Astrocyte (in vitro differentiated cells and primary cell): ENCODE results near the gene ARHGAP19. TPM values are rescaled to one million over a fixed set of nuclear protein-coding genes. Genes with fewer than 3 reads are reported as not detected.

ENCODE experiments used
- DNase-seq: peaks from one replicate; pipeline ENCODE4 v3.0.0-alpha.2; 2010; ENCODE audit warnings: low read depth
- FAIRE-seq: peaks from 2 replicates; lab custom pipeline; 2011; peaks lifted over from hg19 to GRCh38; lab: Jason Lieb, UNC
- H2AFZ ChIP-seq: 2 replicates; pipeline ENCODE4 v1.6.0; 2012; ENCODE audit warnings: low read depth, low read length, inconsistent platforms
- H3K27ac ChIP-seq: 2 replicates; pipeline ENCODE4 v1.5.1; 2011; ENCODE audit warnings: low read depth, low read length, inconsistent platforms
- H3K27me3 ChIP-seq: 2 replicates; pipeline ENCODE4 v1.6.0; 2011; ENCODE audit warnings: low read length, inconsistent platforms; ENCODE audit not compliant: insufficient read depth
- H3K36me3 ChIP-seq: 2 replicates; pipeline ENCODE4 v1.5.1; 2011; ENCODE audit warnings: low read length, inconsistent platforms; ENCODE audit not compliant: insufficient read depth
- H3K4me1 ChIP-seq: 2 replicates; pipeline ENCODE4 v1.5.1; 2011; ENCODE audit warnings: low read length, inconsistent platforms; ENCODE audit not compliant: insufficient read depth
- H3K4me2 ChIP-seq: 2 replicates; pipeline ENCODE4 v1.6.0; 2012; ENCODE audit warnings: low read length, inconsistent platforms
- H3K4me3 ChIP-seq: 2 replicates; pipeline ENCODE4 v1.5.1; 2011; ENCODE audit warnings: low read depth, mild to moderate bottlenecking, low read length, inconsistent platforms; ENCODE audit not compliant: insufficient read depth
- H3K79me2 ChIP-seq: 2 replicates; pipeline ENCODE4 v1.6.0; 2012; ENCODE audit warnings: mild to moderate bottlenecking, low read length, inconsistent platforms; ENCODE audit not compliant: insufficient read depth
- H3K9ac ChIP-seq: 2 replicates; pipeline ENCODE4 v1.6.0; 2012; ENCODE audit warnings: mild to moderate bottlenecking, low read length, inconsistent platforms
- H3K9me3 ChIP-seq: 2 replicates; pipeline ENCODE4 v1.5.1; 2012; ENCODE audit warnings: low read depth, mild to moderate bottlenecking, low read length, inconsistent platforms; ENCODE audit not compliant: insufficient read depth
- H4K20me1 ChIP-seq: 2 replicates; pipeline ENCODE4 v1.6.0; 2012; ENCODE audit warnings: low read length, inconsistent platforms; ENCODE audit not compliant: insufficient read depth
- H3K27ac Mint-ChIP-seq: one replicate; pipeline ENCODE4 v1.8.0; 2021; ENCODE audit warnings: mild to moderate bottlenecking, mixed read lengths; ENCODE audit not compliant: unreplicated experiment
- H3K27me3 Mint-ChIP-seq: one replicate; pipeline ENCODE4 v1.8.0; 2021; ENCODE audit warnings: low read depth, mixed read lengths; ENCODE audit not compliant: unreplicated experiment
- H3K36me3 Mint-ChIP-seq: one replicate; pipeline ENCODE4 v1.8.0; 2021; ENCODE audit warnings: low read depth, mixed read lengths; ENCODE audit not compliant: unreplicated experiment
- H3K4me1 Mint-ChIP-seq: one replicate; pipeline ENCODE4 v1.8.0; 2021; ENCODE audit warnings: low read depth, mixed read lengths; ENCODE audit not compliant: unreplicated experiment
- H3K4me3 Mint-ChIP-seq: one replicate; pipeline ENCODE4 v1.8.0; 2021; ENCODE audit warnings: mild to moderate bottlenecking, moderate library complexity, mixed read lengths; ENCODE audit not compliant: unreplicated experiment
- H3K9me3 Mint-ChIP-seq: one replicate; pipeline ENCODE4 v1.8.0; 2021; ENCODE audit warnings: mild to moderate bottlenecking, mixed read lengths; ENCODE audit not compliant: unreplicated experiment
- EZH2 ChIP-seq: IDR thresholded peaks from 2 replicates; pipeline ENCODE4 v1.6.1; 2012; ENCODE audit warnings: mild to moderate bottlenecking, low read length, inconsistent platforms; ENCODE audit not compliant: insufficient read depth
- total RNA-seq: library from RNA; stranded (reverse); gene quantifications from 2 replicates; pipeline ENCODE4 v1.2.1, GENCODE V29; 2021
- TF ChIP-seq, protein P1 (sequence below): IDR thresholded peaks from 2 replicates; pipeline ENCODE4 v1.5.1; 2011; ENCODE audit warnings: low read depth, mild to moderate bottlenecking, inconsistent platforms, low read length, moderate library complexity; ENCODE audit not compliant: insufficient read depth

ARHGAP19 gene
- total RNA-seq, 1 donor from 2014 or later = 9.0 TPM

DNA sequence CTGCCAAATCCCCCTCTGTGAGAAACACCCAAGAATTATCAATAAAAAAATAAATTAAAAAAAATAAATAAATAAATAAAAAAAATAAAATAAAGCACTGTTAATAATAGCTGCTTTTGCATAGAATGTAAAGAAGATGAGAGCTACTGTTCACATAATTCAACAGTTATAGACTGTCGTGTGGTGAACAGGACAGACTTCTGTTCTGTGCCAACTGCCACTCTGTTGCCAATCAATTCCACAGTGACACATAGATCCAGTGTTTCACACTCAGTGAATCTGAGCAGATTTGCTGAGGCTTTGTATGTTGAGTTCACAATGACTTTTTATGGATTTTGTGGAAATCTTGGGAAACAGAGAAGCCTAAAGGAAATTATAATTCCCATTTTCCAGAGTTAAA, 14.9 kb downstream of the ARHGAP19 start:
- Histone ChIP-seq H3K4me1 (no peaks in the 10 kb centered on the region), H3K4me2 (no peak overlapping the region)

DNA sequence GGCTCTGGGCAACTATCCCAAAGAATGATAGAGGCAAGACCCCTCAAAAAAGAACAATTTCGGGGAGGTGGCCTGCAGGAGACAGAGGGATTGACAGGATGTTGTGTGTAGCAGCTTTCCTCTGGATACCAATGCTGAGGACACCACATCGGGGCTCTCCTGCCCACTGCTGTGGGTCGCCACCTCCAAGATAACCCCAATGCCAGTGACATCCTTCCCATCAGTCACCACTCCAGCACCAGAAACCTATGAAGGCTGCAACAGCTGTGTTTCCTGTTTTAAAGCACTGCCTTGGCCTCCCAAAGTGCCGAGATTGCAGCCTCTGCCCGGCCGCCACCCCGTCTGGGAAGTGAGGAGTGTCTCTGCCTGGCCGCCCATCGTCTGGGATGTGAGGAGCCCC, 17.6 kb downstream of the ARHGAP19 start:
- no peaks in the 10 kb centered on the region for H3K9me3 ChIP-seq
- Mint-ChIP-seq H3K4me3 (no peak overlapping the region), H3K9me3 (no peaks in the 10 kb centered on the region), H3K36me3 (no peaks in the 10 kb centered on the region), H3K27me3 (no peaks in the 10 kb centered on the region), H3K4me1 (peaks cover 7% of the 10 kb centered on the region), H3K27ac (no peak overlapping the region)
- H3K4me3 ChIP-seq = no peak overlapping the region
- H3K9ac ChIP-seq = no peak overlapping the region
- H4K20me1 ChIP-seq = no peaks in the 10 kb centered on the region
- H3K4me1 ChIP-seq = no peaks in the 10 kb centered on the region
- H3K27ac ChIP-seq = no peak overlapping the region
- no peaks in the 10 kb centered on the region for H3K27me3 ChIP-seq
- no peaks in the 10 kb centered on the region for H3K36me3 ChIP-seq
- H3K4me2 ChIP-seq = no peak overlapping the region
- no peak for FAIRE-seq
- no peak for DNase-seq
- H3K79me2 ChIP-seq = peaks cover 14% of the 10 kb centered on the region
- H2AFZ ChIP-seq = no peak overlapping the region
- TF ChIP-seq EZH2 = no peak
- TF ChIP-seq, protein P1, sequence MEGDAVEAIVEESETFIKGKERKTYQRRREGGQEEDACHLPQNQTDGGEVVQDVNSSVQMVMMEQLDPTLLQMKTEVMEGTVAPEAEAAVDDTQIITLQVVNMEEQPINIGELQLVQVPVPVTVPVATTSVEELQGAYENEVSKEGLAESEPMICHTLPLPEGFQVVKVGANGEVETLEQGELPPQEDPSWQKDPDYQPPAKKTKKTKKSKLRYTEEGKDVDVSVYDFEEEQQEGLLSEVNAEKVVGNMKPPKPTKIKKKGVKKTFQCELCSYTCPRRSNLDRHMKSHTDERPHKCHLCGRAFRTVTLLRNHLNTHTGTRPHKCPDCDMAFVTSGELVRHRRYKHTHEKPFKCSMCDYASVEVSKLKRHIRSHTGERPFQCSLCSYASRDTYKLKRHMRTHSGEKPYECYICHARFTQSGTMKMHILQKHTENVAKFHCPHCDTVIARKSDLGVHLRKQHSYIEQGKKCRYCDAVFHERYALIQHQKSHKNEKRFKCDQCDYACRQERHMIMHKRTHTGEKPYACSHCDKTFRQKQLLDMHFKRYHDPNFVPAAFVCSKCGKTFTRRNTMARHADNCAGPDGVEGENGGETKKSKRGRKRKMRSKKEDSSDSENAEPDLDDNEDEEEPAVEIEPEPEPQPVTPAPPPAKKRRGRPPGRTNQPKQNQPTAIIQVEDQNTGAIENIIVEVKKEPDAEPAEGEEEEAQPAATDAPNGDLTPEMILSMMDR = no peak

More for the DNA sequence above, 14.9 kb downstream of the ARHGAP19 start:
- H3K36me3 ChIP-seq = no peaks in the 10 kb centered on the region
- Mint-ChIP-seq H3K9me3 (no peaks in the 10 kb centered on the region), H3K27ac (no peak overlapping the region), H3K4me3 (no peak overlapping the region), H3K36me3 (peaks cover 2% of the 10 kb centered on the region), H3K4me1 (peaks cover 3% of the 10 kb centered on the region), H3K27me3 (no peaks in the 10 kb centered on the region)
- no peak overlapping the region for H3K4me3 ChIP-seq
- FAIRE-seq (no peak), DNase-seq (no peak)
- no peaks in the 10 kb centered on the region for H3K9me3 ChIP-seq
- TF ChIP-seq, protein P1 = no peak
- no peak for TF ChIP-seq EZH2
- no peaks in the 10 kb centered on the region for H4K20me1 ChIP-seq
- H3K9ac ChIP-seq = no peak overlapping the region
- H2AFZ ChIP-seq = no peak overlapping the region
- H3K27me3 ChIP-seq = no peaks in the 10 kb centered on the region
- H3K27ac ChIP-seq = no peak overlapping the region
- H3K79me2 ChIP-seq = peaks cover 20% of the 10 kb centered on the region

DNA sequence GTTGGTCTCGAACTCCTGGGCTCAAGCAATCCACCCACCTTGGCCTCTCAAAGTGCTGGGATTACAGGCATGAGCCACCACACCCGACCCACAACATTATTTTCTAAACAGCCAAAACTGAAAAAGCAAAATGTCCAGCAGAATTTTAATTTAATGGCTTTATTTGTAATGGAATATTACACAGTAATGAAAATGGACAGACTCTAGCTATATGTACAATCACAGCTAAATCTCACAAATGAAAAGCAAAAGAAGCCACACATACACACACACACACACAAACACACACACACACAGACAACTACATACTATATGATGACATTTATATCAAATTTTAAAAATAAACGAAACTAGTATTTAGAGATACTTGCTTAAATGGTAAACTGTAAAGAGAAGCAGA, 18.7 kb downstream of the ARHGAP19 start:
- Histone ChIP-seq H3K79me2 (peaks cover 22% of the 10 kb centered on the region), H3K4me2 (no peak overlapping the region), H3K9ac (no peak overlapping the region), H3K4me3 (no peak overlapping the region), H3K36me3 (no peaks in the 10 kb centered on the region), H2AFZ (no peak overlapping the region), H3K4me1 (no peaks in the 10 kb centered on the region), H3K9me3 (no peaks in the 10 kb centered on the region), H4K20me1 (no peaks in the 10 kb centered on the region), H3K27ac (no peak overlapping the region), H3K27me3 (no peaks in the 10 kb centered on the region)
- TF ChIP-seq, protein P1 = no peak
- TF ChIP-seq EZH2 = no peak
- H3K27ac Mint-ChIP-seq = no peak overlapping the region
- DNase-seq (no peak), FAIRE-seq (no peak)
- H3K4me1 Mint-ChIP-seq = peaks cover 10% of the 10 kb centered on the region
- H3K36me3 Mint-ChIP-seq = no peaks in the 10 kb centered on the region
- no peak overlapping the region for H3K4me3 Mint-ChIP-seq
- no peaks in the 10 kb centered on the region for H3K27me3 Mint-ChIP-seq
- no peaks in the 10 kb centered on the region for H3K9me3 Mint-ChIP-seq
